GM21825 (cell line): Measurements from ENCODE around the gene YARS1.
"Not testable (repeated sequence)": the region's sequence is repeated elsewhere in the genome, so short reads cannot be mapped to it uniquely, and the experiment has no call there.

ENCODE experiments used
- ATAC-seq: cut with Tn5 transposase; IDR thresholded peaks from one replicate; pipeline ENCODE4 v1.9.1; 2021; ENCODE audit warnings: mild to moderate bottlenecking, moderate library complexity; ENCODE audit not compliant: unreplicated experiment

The YARS1 gene

DNA sequence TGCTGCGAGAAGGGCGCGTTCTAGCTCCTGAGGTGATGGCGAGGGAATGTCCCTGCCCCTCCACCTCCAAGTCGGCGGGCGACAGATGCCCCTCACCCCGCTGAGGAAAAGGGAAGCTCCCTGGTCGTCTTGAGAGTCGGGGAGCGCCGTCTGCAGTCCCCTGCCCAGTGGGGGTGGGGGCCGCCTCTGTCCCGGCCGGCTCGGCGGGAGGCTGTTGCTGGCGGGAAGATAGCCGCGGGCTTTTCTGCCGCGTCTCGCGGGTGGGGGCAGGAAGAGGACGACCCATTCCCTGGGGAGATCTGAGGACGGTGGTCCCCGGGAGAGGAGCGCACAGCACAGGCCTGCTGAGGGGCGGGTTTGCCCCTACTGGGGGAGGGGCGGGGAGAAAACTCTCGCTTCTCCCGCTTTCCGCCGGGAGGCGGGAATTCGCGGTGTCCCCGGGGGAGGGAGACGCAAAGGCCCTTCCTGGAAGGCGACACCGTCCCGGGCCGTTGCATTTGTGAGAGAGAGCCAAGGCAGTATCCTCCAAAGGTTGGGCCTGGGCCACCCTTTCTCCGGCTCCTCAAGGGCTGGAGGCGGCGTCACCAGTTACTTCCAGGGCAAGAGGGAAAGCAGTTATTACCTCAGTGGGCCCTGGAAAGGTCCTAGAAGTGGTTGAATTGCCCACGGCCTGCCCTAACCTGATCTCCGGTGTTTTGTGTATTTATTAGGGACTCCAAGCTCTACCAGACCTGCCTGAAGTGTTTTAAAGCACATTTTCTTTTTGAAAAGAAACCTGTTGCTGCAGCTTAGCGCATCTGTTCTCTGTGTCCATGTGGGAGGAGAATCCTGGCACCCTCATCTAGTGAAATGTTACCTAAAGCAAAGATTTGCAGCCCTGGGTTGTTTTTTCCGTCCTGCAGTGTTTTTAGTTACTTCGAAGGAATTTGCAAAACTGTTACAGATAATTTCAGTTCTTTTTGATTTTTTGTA is 943 bp upstream of the YARS1 start:
- peak; percentile 17 for ATAC-seq

DNA sequence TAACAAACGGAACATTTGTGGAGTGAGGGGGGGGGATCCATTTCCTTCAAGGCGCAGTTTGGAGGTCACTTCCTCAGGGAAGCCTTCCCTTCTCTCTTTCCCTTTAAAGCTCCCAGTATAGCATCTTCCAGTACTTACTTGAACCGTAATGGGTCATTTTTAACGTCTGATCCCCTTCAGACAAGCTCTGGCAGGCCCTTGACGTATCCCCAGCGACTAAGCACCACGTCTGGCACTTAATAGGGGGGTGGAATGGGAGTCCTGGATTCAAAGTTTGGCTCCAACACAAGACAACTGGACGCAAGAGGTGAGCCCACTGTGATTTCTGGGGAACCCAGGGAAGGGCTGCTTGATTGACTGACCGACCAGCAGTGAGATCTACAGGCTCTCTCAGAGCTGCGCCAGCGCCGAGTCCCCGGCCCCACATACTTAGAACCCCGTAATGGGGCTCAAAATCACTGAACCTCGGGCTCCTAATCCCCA is 441 bp downstream of the YARS1 start:
- peak; percentile 2 for ATAC-seq

DNA sequence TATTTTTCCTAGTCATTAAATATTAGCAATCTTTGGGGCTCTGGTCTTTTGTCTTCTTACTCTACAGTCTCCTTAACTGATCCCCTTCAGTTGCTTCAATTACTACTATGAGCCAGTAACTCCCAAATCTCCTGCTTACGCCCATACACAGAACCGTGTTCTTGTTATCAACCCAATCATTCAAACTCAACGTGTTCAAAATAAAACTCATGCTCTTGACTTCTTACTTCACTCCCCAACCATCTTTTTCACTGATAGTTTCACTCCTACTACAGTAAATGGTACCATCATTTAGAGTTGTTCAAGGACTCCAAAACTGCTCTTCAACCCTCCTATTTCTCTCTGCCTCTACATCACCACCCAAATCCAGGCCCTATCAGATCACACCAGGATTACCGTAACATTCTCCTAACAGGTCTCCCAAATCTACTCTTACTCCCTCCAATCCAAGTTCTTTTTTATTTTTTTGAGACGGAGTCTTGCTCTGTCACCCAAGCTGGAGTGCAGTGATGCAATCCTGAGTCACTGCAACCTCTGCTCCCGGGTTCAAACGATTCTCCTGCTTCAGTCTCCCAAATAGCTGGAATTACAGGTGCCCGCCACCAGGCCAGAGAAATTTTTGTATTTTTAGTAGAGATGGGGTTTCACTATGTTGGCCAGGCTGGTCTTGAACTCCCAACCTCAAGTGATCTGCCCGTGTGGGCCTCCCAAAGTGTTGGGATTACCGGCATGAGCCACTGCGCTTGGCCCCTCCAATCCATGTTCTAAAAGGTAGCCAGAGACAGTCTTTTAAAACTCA is 3.0 kb downstream of the YARS1 start:
- ATAC-seq, result no peak

DNA sequence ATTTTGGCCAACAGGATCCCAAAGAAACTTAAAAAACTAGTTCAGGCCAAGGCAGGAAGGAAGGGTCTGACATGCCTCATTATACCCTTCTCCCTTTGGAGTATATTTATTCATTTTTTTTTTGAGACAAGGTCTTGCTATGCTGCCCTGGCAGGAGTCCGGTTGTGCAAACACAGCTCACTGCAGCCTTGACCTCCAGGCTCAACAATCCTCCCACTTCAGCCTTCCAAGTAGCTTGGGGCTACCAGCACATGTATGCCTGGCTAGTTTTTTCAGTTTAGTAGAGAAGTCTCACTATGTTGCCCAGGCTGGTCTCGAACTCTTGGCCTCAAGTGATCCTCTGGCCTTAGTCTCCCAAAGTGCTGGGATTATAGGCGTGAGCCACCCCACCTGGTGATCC is 5.2 kb downstream of the YARS1 start:
- no peak for ATAC-seq

DNA sequence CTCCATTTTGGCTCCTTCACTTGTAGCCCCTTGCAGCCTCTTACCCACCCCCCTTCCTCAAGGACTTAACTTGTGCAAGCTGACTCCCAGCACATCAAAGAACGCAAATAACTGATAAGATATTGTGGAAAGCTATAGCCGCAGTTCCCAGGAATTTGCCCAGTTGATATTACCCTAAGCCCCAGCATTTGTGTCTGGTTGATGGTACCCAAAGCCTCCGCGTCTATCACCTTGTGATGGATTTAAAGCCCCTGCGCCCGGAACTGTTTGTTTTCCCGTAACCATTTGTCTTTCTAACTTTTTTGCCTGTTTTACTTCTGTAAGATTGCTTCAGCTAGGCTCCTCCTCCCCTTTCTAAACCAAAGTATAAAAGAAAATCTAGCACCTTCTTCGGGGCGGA is 5.9 kb downstream of the YARS1 start:
- no peak for ATAC-seq

DNA sequence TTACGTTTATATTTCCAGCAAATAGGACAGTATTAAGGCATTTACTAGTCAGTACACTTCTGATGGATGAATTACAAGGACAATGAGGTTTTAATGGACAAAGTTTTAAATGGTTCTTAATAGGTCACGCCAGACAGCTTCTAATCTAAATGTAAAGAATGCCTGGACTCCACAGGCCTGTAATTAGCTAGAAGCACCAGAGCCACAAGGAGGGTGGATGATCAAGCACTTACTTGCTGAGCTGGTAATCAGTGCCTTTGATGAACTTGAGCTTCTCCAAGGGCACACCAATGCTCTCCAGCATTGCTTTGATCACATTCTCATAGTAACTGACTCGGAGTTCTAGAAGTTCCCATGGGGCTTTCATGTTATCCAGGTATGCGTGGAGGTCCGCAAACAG is 6.8 kb downstream of the YARS1 start:
- ATAC-seq, result no peak

DNA sequence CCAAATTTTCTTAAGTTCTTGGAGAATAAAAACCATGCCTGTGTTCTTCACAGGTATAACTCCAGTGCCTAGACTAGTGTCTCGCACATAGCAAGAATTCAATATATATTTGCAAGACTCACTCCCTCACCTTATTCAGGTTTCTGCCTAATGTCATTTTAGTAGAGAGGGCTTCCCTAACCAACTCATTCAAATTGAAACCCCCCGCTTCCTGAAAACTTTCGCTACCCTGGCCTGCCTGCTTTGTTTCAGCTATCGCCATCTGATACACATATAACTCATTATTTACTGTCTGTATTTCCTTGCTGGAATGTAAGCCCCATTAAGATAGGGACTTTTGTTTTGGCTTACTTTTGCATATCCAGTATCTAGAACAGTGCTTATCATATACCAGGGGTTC is 8.6 kb downstream of the YARS1 start:
- no peak for ATAC-seq

DNA sequence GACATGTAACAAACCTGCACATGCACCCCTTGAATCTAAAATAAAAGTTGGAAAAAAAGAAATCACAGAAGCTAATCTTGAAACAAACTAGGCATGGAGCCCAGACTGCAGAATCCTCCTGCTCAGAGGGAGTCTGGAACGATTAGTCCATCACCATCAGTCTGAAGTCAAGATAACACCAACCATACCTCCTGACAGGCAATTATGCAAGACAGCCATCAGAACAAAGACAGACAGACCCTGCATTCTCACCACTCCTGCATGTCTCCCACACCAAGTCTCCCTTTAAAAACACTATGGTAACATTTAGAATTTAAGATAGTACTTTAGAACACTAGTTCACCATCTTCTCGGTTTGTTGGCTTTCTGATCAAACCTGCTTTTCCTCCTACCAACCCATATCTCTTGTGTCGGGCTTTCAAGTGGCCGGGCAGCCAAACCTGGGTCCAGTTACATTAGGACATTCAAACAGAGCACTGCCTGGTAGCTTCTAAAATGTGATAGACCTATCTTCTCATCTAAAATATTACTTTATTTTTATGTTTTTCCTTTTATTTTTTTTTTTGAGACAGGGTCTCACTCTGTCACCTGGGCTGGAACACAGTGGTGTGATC is 10.1 kb downstream of the YARS1 start:
- no peak for ATAC-seq

DNA sequence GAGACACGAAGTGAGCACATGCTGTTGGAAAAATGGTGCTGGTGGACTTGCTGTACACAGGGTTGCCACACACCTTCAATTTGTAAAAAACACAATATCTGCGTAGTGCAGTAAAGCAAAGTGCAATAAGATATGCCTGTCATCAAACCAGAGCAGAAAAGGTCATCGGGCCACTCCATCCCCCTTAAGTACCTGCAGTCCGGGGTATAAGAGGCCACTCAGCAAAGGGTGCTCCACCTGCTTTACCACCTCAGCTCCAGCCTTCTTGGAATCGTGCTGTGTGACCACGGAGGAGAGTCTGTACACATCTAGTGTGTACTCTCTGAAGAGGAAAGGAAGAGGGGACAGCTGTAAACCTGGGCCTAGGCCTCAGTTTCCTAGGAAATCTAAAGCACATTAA is 10.9 kb downstream of the YARS1 start:
- no peak for ATAC-seq

DNA sequence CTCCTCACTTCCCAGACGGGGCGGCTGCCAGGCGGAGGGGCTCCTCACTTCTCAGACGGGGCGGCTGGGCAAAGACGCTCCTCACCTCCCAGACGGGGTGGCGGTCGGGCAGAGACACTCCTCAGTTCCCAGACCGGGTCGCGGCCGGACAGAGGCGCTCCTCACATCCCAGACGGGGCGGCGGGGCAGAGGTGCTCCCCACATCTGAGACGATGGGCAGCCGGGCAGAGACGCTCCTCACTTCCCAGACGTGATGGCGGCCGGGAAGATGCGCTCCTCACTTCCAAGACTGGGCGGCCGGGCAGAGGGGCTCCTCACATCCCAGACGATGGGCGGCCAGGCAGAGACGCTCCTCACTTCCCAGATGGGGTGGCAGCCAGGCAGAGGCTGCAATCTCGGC is 12.7 kb downstream of the YARS1 start:
- not testable (repeated sequence) for ATAC-seq

DNA sequence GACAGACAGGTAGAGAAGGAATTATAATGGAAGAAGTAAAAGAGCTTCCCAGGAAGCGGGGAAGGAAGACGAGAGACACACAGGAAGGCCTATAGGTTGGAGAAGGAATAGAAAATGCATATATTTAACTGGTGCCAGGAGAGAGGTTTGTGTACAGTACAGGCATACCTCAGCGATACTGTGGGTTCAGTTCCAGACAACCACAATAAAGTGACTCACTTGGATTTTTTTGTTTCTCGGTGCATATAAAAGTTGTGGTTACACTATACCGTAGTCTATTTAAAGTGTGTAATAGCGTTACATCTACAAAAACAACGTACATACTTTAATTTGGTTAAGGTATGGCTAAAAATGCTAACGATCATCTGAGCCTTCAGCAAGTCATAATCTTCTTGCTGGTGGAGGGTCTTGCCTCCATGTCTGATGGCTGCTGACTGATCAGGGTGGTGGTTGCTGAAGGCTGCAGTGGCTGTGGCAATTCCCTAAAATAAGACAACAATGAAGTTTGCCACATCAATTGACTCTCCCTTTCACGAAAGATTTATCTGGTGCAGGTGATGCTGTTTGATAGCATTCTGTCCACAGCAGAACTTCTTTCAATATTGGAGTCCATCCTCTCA is 16.0 kb downstream of the YARS1 start:
- no peak for ATAC-seq

DNA sequence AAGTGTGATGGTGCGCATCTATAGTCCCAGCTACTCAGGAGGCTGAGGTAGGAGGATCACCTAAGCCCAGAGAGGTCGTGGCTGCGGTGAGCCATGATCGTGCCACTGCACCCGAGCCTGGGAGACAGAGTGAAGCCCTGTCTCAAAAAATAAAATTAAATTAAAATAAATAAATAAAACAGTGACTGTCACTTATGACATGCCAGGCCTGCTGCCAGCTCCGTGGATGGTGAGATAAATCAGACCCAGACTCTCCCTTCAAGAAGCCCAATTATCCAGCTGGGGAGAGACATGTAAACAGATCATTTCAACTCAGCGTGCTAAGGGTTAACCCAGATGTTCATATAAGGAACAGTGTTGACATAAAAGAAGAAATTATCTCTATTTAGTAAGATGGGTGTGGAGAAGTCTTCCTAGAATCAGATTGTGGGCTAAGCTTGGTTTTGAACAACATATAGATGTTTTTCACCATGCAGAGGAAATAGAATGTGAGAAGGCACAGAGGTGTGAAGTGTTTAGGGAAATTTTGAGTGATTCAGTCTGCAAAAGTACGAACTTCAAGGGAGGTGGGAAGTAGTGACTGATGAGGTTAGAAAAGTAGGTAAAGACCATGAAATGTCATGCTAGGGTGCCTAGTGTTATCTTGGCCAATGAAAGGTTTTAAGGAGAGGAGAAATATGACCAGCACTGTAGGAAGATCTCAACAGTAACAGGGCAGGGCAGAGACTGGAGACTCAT is 18.3 kb downstream of the YARS1 start:
- ATAC-seq, result no peak

DNA sequence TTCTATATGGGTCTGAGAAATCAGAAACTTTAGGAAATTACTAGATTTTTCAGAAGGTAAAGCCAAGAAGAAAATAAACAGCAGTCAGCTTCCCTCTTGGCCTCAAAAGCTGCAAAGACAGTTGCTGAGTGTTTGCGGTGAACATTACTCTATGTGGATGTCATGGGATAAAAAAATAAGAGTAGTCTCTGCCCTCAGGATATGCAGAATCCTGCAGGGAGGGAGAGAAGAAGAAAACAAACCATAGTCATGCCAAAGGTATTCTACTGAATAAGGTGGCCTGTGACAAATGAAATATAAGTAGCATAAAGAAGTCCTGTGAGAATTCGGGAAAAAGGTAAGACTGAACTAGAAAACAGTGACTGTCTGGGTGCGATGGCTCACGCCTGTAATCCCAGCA is 19.0 kb downstream of the YARS1 start:
- ATAC-seq, result no peak

DNA sequence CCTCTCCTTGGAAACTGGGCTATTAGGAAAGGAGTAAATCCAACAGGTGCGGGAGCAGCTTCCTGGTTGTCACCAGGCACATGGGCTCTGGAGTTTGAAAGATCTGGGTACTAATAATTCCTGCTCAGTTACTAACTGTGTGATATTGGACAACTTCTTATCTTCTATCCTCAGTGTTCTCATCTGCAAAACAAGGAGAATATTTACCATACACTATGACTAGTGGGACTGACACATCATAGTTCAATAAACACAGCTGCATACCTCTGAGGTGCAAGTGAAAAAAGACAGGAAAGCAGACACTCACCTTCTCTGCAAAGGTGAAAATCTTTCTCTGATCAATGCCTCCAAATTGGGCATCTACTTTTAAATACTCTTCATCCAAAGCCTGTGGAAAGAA is 19.7 kb downstream of the YARS1 start:
- no peak for ATAC-seq

DNA sequence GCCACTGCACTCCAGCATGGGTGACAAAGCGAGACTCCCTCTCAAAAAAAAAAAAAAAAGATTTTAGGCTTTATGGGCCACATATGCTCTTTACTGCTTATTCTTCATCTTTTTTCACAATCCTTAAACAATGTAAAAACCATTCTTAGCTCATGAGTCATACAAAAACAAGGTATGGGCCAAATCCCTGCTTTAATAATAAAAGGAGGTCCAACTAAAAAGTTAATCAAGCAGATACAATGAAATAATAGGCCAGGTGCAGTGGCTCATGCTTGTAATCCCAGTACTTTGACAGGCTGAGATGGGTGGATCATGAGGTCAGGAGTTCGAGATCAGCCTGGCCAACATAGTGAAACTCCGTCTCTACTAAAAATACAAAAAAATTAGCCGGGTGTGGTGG is 21.4 kb downstream of the YARS1 start:
- not testable (repeated sequence) for ATAC-seq

DNA sequence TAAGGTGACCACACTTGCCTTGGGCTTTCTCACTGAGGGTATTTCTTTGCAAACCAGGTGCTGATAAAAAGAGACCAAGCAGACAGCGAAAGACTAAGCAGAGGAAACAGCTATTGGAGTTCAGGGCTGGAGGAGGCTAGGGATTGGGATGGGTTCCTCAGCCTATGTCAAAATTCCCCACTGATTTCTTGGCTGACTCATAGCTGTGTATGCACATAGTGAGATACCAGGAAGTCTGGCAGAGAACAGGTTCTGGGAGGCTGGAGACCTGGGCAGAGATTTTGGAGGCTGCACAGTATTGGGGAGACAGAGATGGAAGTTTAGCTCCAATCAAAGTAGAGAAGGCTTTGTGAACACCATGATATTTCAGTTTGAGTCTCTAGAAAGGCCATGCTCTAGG is 25.3 kb downstream of the YARS1 start:
- ATAC-seq, result no peak

DNA sequence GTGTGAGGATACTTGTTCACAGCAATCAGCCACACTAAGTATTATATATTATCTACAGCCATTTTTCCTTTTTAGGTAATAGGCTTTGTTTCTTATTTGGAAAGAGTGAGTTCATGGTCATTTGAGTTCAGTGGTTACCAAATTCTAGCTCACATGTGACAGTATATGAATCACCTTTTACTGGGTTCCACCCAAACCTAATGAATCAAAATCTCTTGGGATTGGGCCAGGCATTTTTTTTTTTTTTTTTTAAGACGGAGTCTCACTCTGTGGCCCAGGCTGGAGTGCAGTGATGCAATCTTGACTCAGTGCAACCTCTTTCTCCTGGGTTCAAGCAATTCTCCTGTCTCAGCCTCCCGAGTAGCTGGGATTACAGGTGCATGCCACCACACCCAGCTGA is 27.8 kb downstream of the YARS1 start:
- ATAC-seq, result not testable (repeated sequence)

DNA sequence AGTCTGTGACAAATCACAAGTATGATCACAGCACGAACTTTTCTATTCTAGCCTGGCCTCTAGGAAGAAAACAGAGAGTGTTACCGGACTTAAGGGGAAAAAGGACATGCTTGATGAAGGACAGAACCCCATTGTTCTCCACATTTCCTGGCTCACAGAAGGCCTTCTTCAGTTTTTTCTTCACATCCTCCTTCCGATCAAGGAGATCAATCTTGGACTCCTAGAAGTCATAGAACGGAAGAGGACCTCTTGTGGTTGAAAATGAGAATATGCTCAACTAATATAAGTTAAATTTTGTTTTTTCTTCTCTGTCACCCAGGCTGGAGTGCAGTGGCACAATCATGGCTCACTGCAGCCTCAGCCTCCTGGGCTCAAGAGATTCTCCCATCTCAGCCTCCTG is 30.3 kb downstream of the YARS1 start:
- ATAC-seq, result no peak

DNA sequence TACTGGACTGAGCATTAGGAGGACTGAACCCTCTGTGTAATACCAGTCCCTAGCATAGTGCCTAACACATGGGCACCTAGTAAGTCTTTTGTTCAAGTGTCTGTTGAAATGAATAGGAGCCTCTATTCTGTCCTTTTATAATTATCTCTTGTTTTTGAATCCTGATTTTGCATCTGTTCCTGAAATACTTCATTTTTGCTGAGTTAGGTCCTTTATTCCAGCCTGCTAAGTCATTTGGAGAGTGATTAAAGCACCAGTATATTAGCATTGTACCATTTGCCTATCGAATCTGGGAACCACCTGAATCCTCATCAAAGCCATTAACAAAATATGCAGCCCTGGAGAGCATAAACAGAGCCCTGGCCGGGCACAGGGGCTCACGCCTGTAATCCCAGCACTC is 32.3 kb downstream of the YARS1 start:
- ATAC-seq, result no peak

DNA sequence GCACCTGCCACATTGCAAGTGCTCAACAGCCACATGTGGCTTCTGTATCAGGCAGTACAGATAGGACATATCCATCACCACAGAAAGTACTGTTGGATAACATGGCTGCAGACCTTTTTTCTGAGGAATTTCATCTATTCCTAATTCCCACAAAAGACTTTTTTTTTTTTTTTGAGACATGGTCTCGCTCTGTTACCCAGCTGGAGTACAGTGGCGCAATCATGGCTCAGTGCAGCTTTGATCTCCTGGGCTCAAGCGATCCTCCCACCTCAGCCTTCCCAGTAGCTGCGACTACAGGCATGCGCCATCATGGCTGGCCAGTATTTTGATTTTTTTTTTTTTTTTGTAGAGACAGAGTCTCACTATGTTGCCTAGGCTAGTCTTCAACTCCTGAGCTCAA is 33.3 kb downstream of the YARS1 start:
- no peak for ATAC-seq
